PFSK-1 (cell line): Measurements from ENCODE around the gene SHH.

Source experiments
- FOXP2 ChIP-seq: optimal IDR thresholded peaks from 2 replicates; pipeline ENCODE3; 2011; ENCODE audit warnings: borderline replicate concordance, control low read depth, inconsistent platforms; ENCODE audit not compliant: insufficient read depth; ENCODE audit errors: extremely low read length, extremely low read depth
- POLR2AphosphoS5 ChIP-seq: IDR thresholded peaks from 2 replicates; pipeline ENCODE4 v1.6.1; 2012; ENCODE audit warnings: low read depth, mild to moderate bottlenecking, control low read depth, low read length, moderate library complexity
- REST ChIP-seq, 2 experiments: IDR thresholded peaks; 2 replicates each; pipeline versions ENCODE4 v1.6.1 to v1.8.0; 2011 to 2012; ENCODE audit warnings: low read depth in 2 of 2, low read length in 2 of 2, control low read depth in 1 of 2, inconsistent platforms in 1 of 2, mild to moderate bottlenecking in 1 of 2, moderate library complexity in 1 of 2; ENCODE audit not compliant: insufficient read depth in 1 of 2
- SIN3A ChIP-seq: IDR thresholded peaks from 2 replicates; pipeline ENCODE4 v1.6.1; 2012; ENCODE audit warnings: mild to moderate bottlenecking, low read length, moderate library complexity, borderline replicate concordance; ENCODE audit not compliant: insufficient read depth
- TAF1 ChIP-seq: IDR thresholded peaks from 2 replicates; pipeline ENCODE4 v1.6.1; 2012; ENCODE audit warnings: low read length, control low read depth, borderline replicate concordance; ENCODE audit not compliant: insufficient read depth

The SHH gene

GRCh38 chr7:155846156-155846555 lies 33.9 kb upstream of the SHH start:
- TF ChIP-seq TAF1 (no peak), FOXP2 (no peak), SIN3A (no peak), POLR2AphosphoS5 (no peak), REST (IDR thresholded peaks at IDR 0.05; ENCODE audit: insufficient read depth in 1 of 2, low read depth in 2 of 2, low read length in 2 of 2) (no peak)

DNA sequence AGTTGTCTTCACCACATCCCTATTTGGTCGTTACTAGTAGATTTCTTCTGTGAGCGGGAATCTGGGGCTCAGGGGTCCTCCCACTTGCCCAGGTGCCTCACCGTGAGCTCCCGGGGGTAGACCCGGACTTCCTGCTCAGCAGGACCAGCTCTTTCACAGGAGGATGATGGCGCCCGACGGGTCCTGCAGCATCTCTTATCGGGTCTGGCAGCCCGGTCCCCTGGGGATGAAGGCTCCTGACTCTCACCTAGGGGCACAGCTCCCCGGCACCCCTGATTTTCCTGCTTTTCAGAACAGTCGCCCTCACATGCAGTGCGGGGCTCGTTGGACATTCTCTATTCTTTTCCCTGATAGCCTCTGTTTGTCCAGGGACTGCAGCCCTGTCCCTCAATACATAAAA lies 33.0 kb upstream of the SHH start:
- TF ChIP-seq SIN3A (no peak), REST (IDR thresholded peaks at IDR 0.05; ENCODE audit: insufficient read depth in 1 of 2, low read depth in 2 of 2, low read length in 2 of 2) (no peak), FOXP2 (no peak), TAF1 (no peak), POLR2AphosphoS5 (no peak)

GRCh38 chr7:155844526-155844925 lies 32.3 kb upstream of the SHH start:
- no peak for TF ChIP-seq FOXP2
- TF ChIP-seq REST (IDR thresholded peaks at IDR 0.05; ENCODE audit: insufficient read depth in 1 of 2, low read depth in 2 of 2, low read length in 2 of 2), result no peak
- TF ChIP-seq TAF1, result no peak
- no peak for TF ChIP-seq SIN3A
- TF ChIP-seq POLR2AphosphoS5, result no peak

GRCh38 chr7:155844019-155844453 lies 31.8 kb upstream of the SHH start:
- TF ChIP-seq REST (IDR thresholded peaks at IDR 0.05; ENCODE audit: insufficient read depth in 1 of 2, low read depth in 2 of 2, low read length in 2 of 2), result no peak
- no peak for TF ChIP-seq FOXP2
- TF ChIP-seq TAF1, result no peak
- no peak for TF ChIP-seq SIN3A
- no peak for TF ChIP-seq POLR2AphosphoS5

GRCh38 chr7:155843426-155844018 lies 31.3 kb upstream of the SHH start:
- TF ChIP-seq SIN3A, result no peak
- TF ChIP-seq FOXP2, result no peak
- TF ChIP-seq TAF1, result no peak
- TF ChIP-seq POLR2AphosphoS5, result no peak
- no peak for TF ChIP-seq REST (IDR thresholded peaks at IDR 0.05; ENCODE audit: insufficient read depth in 1 of 2, low read depth in 2 of 2, low read length in 2 of 2)
